ENCODE measurements around the gene ICOSLG.
"Not testable (repeated sequence)": the region's sequence is repeated elsewhere in the genome, so short reads cannot be mapped to it uniquely, and the experiment has no call there.

DNA sequence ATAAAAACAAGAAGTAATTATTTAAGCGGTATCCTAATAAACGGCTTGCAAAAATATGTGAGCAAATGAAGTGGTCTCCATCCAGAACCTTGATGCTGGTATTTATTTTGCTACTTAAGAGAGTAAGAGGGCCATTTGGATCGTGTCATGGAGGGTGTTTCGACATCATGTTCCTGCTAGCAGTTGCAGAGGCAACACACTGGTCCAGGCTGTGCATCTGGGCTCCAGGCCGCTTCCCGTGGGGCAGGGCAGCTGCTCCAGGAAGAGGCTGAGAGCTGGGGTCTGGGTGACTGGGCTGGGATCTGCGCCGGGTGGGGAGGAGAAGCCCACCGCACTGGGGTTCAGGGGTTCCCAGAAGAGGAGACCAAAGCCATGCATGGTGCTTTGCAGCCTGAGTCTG is 46.3 kb downstream of the ICOSLG start:
- TF ChIP-seq, protein P1, sequence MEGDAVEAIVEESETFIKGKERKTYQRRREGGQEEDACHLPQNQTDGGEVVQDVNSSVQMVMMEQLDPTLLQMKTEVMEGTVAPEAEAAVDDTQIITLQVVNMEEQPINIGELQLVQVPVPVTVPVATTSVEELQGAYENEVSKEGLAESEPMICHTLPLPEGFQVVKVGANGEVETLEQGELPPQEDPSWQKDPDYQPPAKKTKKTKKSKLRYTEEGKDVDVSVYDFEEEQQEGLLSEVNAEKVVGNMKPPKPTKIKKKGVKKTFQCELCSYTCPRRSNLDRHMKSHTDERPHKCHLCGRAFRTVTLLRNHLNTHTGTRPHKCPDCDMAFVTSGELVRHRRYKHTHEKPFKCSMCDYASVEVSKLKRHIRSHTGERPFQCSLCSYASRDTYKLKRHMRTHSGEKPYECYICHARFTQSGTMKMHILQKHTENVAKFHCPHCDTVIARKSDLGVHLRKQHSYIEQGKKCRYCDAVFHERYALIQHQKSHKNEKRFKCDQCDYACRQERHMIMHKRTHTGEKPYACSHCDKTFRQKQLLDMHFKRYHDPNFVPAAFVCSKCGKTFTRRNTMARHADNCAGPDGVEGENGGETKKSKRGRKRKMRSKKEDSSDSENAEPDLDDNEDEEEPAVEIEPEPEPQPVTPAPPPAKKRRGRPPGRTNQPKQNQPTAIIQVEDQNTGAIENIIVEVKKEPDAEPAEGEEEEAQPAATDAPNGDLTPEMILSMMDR (IDR thresholded peaks at IDR 0.05; ENCODE audit: low read length), result not testable (repeated sequence)
- TF ChIP-seq EZH2phosphoT487 (IDR thresholded peaks at IDR 0.05; ENCODE audit: low read length); EZH2 (optimal IDR thresholded peaks at IDR 0.05; ENCODE audit: low read depth, low read length): not testable (repeated sequence)

Data from MM.1S (cell line).